WTC11 (cell line): Measurements from ENCODE around the gene MPDZ. TPM values are rescaled to one million over a fixed set of nuclear protein-coding genes. Genes with fewer than 3 reads are reported as not detected.

Experiments
- ATAC-seq: fragments of 200-7000 bp; cut with Tn5 transposase; 2 replicates; pipeline ENCODE4 v1.10.0; 2021; ENCODE audit warnings: mild to moderate bottlenecking, moderate library complexity
- CTCF ChIA-PET: fragments of 300-600 bp; sonication (Branson Sonifier 250); formaldehyde crosslinking; loops from one replicate; lab custom pipeline; 2021; ENCODE audit warnings: antibody characterized with exemption; lab: Charles Lee
- POLR2A ChIA-PET: fragments of 350-600 bp; sonication (Branson Sonifier 250); formaldehyde crosslinking; loops from one replicate; lab custom pipeline; 2021; ENCODE audit warnings: antibody characterized with exemption; lab: Charles Lee
- DNase-seq: peaks from one replicate; pipeline ENCODE4 v3.0.0; 2021; ENCODE audit warnings: low spot score
- H3K27ac Mint-ChIP-seq: 2 replicates; pipeline ENCODE4 v1.8.0; 2021; ENCODE audit warnings: mixed read lengths
- H3K27me3 Mint-ChIP-seq: 2 replicates; pipeline ENCODE4 v1.8.0; 2021; ENCODE audit warnings: low read depth, mild to moderate bottlenecking, moderate library complexity, mixed read lengths
- H3K36me3 Mint-ChIP-seq: 2 replicates; pipeline ENCODE4 v1.8.0; 2021; ENCODE audit warnings: mixed read lengths
- H3K4me1 Mint-ChIP-seq: 2 replicates; pipeline ENCODE4 v1.8.0; 2022; ENCODE audit warnings: mixed read lengths
- H3K4me3 Mint-ChIP-seq: 2 replicates; pipeline ENCODE4 v1.8.0; 2021; ENCODE audit warnings: mild to moderate bottlenecking, moderate library complexity, mixed read lengths
- H3K9me3 Mint-ChIP-seq: 2 replicates; pipeline ENCODE4 v1.8.0; 2021; ENCODE audit warnings: mixed read lengths
- AFF4 ChIP-seq: sonication (generic); formaldehyde crosslinking; IDR thresholded peaks from 2 replicates; pipeline ENCODE4 v1.8.1; 2023; ENCODE audit warnings: mild to moderate bottlenecking, missing genetic modification reagents, borderline replicate concordance
- ELF4 ChIP-seq: sonication (generic); formaldehyde crosslinking; IDR thresholded peaks from 2 replicates; pipeline ENCODE4 v1.8.1; 2022; ENCODE audit warnings: low read depth, mild to moderate bottlenecking, moderate library complexity, missing genetic modification reagents
- ERG ChIP-seq: fragments of 250-450 bp; sonication (Bioruptor Pico); IDR thresholded peaks from 2 replicates; pipeline ENCODE4 v1.8.0; 2021; ENCODE audit warnings: mild to moderate bottlenecking
- IRF1 ChIP-seq: sonication (generic); formaldehyde crosslinking; IDR thresholded peaks from 2 replicates; pipeline ENCODE4 v1.8.0; 2023; ENCODE audit warnings: missing genetic modification reagents
- NFE2L1 ChIP-seq: sonication (generic); formaldehyde crosslinking; IDR thresholded peaks from 2 replicates; pipeline ENCODE4 v1.8.1; 2023; ENCODE audit warnings: missing genetic modification reagents
- PRDM15 ChIP-seq: sonication (generic); formaldehyde crosslinking; IDR thresholded peaks from 2 replicates; pipeline ENCODE4 v1.8.0; 2022; ENCODE audit warnings: missing genetic modification reagents
- STAT6 ChIP-seq: sonication (generic); formaldehyde crosslinking; conservative IDR thresholded peaks from 2 replicates; pipeline ENCODE4 v1.8.1; 2023; ENCODE audit warnings: mild to moderate bottlenecking, low read depth, missing genetic modification reagents, moderate library complexity
- ZBTB43 ChIP-seq: sonication (generic); formaldehyde crosslinking; IDR thresholded peaks from 2 replicates; pipeline ENCODE4 v1.8.1; 2023; ENCODE audit warnings: mild to moderate bottlenecking, missing genetic modification reagents
- ZNF138 ChIP-seq: sonication (generic); formaldehyde crosslinking; conservative IDR thresholded peaks from 2 replicates; pipeline ENCODE4 v1.8.1; 2022; ENCODE audit warnings: mild to moderate bottlenecking, moderate library complexity, missing genetic modification reagents
- ZNF671 ChIP-seq: fragments of 250-450 bp; sonication (Bioruptor Pico); IDR thresholded peaks from 2 replicates; pipeline ENCODE4 v1.8.0; 2021; ENCODE audit warnings: mild to moderate bottlenecking
- ZSCAN18 ChIP-seq: fragments of 250-450 bp; sonication (Bioruptor Pico); IDR thresholded peaks from 2 replicates; pipeline ENCODE4 v2.1.2; 2022; ENCODE audit warnings: mild to moderate bottlenecking, moderate library complexity
- total RNA-seq: library from RNA; stranded (reverse); gene quantifications from 3 replicates; pipeline ENCODE4 v1.2.3, GENCODE V29; 2021

Gene MPDZ
- total RNA-seq, 1 experiment from 2014 or later: 38.5 TPM

- no peak for TF ChIP-seq STAT6 (CRISPR knock-in tag)
These were observed 114.1 kb downstream of the MPDZ start (continued) for GRCh38 chr9:13165236-13165945.

- Mint-ChIP-seq H3K9me3 (no peaks in the 10 kb centered on the region), H3K27ac (no peak overlapping the region), H3K4me3 (no peak overlapping the region), H3K36me3 (peaks cover 17% of the 10 kb centered on the region), H3K27me3 (no peaks in the 10 kb centered on the region), H3K4me1 (peaks cover 29% of the 10 kb centered on the region)
- ChIA-PET CTCF (no interaction called here), POLR2A (no interaction called here)
- DNase-seq (no peak), ATAC-seq (no peak)
- TF ChIP-seq IRF1 (CRISPR knock-in tag) (no peak), NFE2L1 (CRISPR knock-in tag) (no peak), ZNF671 (CRISPR knock-in tag) (no peak), ZNF138 (CRISPR knock-in tag) (no peak), ERG (CRISPR knock-in tag) (no peak), ELF4 (no peak), PRDM15 (CRISPR knock-in tag) (no peak), AFF4 (CRISPR knock-in tag) (no peak)
These were observed 115.5 kb downstream of the MPDZ start for GRCh38 chr9:13163946-13164345.

GRCh38 chr9:13163287-13163686 is 116.2 kb downstream of the MPDZ start:
- Mint-ChIP-seq H3K36me3 (peaks cover 16% of the 10 kb centered on the region), H3K4me1 (peaks cover 29% of the 10 kb centered on the region), H3K27ac (no peak overlapping the region), H3K4me3 (no peak overlapping the region), H3K9me3 (no peaks in the 10 kb centered on the region), H3K27me3 (no peaks in the 10 kb centered on the region)
- no peak for DNase-seq
- ChIA-PET CTCF (no interaction called here), POLR2A (no interaction called here)
- ATAC-seq: no peak
- TF ChIP-seq STAT6 (CRISPR knock-in tag): no peak
- no peak for TF ChIP-seq ZBTB43 (CRISPR knock-in tag)
- no peak for TF ChIP-seq ZSCAN18 (CRISPR knock-in tag)
